Mucosa of rectum (tissue), 2 donors: ENCODE results near the gene YPEL1.
"Not testable (repeated sequence)": the region's sequence is repeated elsewhere in the genome, so short reads cannot be mapped to it uniquely, and the experiment has no call there.

Experiments used
- H3K27ac ChIP-seq, 2 donors: one replicate each; pipeline ENCODE4 v1.7.0; 2013; ENCODE audit warnings: inconsistent platforms in 2 of 2, low read depth in 2 of 2, low read length in 2 of 2
- H3K27me3 ChIP-seq, 2 donors: one replicate each; pipeline ENCODE4 v1.7.0; 2013; ENCODE audit warnings: low read length in 2 of 2; ENCODE audit not compliant: control insufficient read depth in 2 of 2, insufficient read depth in 2 of 2
- H3K36me3 ChIP-seq, 2 donors: one replicate each; pipeline ENCODE4 v1.7.0; 2013; ENCODE audit warnings: low read length in 2 of 2; ENCODE audit not compliant: control insufficient read depth in 2 of 2, insufficient read depth in 2 of 2
- H3K4me1 ChIP-seq, 2 donors: one replicate each; pipeline ENCODE4 v1.7.0; 2013; ENCODE audit warnings: low read length in 2 of 2, mild to moderate bottlenecking in 1 of 2; ENCODE audit not compliant: control insufficient read depth in 2 of 2, insufficient read depth in 2 of 2
- H3K4me3 ChIP-seq, 2 donors: one replicate each; pipeline ENCODE4 v1.7.0; 2013; ENCODE audit warnings: low read length in 2 of 2
- H3K9ac ChIP-seq, 2 donors: one replicate each; pipeline ENCODE4 v1.7.0; 2013; ENCODE audit warnings: low read length in 2 of 2, low read depth in 1 of 2, mild to moderate bottlenecking in 1 of 2
- H3K9me3 ChIP-seq, 2 donors: one replicate each; pipeline ENCODE4 v1.7.0; 2013; ENCODE audit warnings: low read length in 2 of 2; ENCODE audit not compliant: control insufficient read depth in 2 of 2
- donor health status: healthy.
- donor health status: Normal muscosa, but diverticular disease.

The YPEL1 gene

DNA sequence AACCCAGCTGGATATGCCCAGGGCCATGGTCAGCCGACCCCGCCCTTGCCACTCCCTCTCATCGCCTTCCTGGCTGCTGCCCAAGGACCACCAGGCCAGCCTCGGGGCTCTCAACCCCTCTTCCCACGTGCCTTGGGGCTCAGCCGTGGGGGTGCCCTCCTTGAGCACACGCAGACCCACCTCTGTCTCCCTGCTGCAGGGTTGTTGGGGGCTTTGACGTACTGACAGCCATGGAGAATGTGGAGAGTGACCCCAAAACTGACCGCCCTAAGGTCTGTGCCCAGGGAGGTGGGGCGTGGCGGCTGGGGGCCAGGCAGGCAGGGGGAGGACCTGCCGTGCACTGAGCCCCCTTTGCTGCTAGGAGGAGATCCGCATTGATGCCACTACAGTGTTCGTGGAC, 41.2 kb downstream of the YPEL1 start:
- peaks cover 0 to 3% of the 10 kb centered on the region in 2 donors for H3K4me1 ChIP-seq
- peaks cover 49 to 64% of the 10 kb centered on the region in 2 donors for H3K36me3 ChIP-seq

GRCh38 chr22:21693999-21694341, 41.6 kb downstream of the YPEL1 start:
- Histone ChIP-seq H3K9ac (no peak overlapping the region), H3K4me1 (peaks cover 0 to 3% of the 10 kb centered on the region in 2 donors), H3K4me3 (no peak overlapping the region), H3K27me3 (no peaks in the 10 kb centered on the region), H3K36me3 (peaks cover 52 to 64% of the 10 kb centered on the region in 2 donors), H3K27ac (no peak overlapping the region), H3K9me3 (no peaks in the 10 kb centered on the region)

More for the DNA sequence above, 41.2 kb downstream of the YPEL1 start:
- Histone ChIP-seq H3K4me3 (no peak overlapping the region), H3K9ac (no peak overlapping the region), H3K9me3 (no peaks in the 10 kb centered on the region), H3K27ac (no peak overlapping the region), H3K27me3 (no peaks in the 10 kb centered on the region)

DNA sequence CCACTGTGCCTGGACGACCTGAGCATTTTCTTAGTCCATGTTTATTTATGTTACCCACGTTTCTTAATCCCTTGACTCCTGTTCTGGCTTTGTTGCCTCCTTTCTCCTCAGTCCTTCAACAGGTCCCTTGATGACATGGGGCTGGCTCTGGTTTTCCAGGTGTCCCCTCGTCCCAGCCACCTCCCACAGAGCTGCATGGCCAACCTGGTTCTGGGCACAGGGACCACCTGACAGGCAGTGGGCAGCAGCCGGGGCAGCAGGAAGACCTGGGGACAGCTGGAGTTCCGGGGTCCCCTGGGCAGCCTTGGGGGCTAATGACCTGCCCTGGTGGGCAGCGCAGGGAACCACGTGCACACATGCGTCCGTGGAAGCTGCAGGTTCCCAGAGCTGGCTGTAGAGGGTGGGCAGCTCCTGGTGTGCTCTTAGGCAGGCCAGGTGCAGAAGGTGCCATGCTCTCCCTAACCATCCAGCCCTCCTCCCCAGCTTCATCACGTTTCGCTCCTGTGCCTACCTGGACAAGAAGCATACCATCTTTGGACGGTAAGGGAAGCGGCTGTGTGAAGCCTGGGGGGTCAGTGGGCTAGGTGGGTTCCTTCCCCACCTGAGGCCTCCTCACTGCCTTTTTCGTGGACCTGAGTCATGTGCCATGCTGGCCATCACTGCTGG, 42.1 kb downstream of the YPEL1 start:
- H3K9me3 ChIP-seq: no peaks in the 10 kb centered on the region
- H3K27me3 ChIP-seq: no peaks in the 10 kb centered on the region
- H3K36me3 ChIP-seq: peaks cover 56 to 60% of the 10 kb centered on the region in 2 donors
- no peak overlapping the region for H3K9ac ChIP-seq
- no peak overlapping the region for H3K27ac ChIP-seq
- no peak overlapping the region for H3K4me3 ChIP-seq
- peaks cover 0 to 3% of the 10 kb centered on the region in 2 donors for H3K4me1 ChIP-seq

DNA sequence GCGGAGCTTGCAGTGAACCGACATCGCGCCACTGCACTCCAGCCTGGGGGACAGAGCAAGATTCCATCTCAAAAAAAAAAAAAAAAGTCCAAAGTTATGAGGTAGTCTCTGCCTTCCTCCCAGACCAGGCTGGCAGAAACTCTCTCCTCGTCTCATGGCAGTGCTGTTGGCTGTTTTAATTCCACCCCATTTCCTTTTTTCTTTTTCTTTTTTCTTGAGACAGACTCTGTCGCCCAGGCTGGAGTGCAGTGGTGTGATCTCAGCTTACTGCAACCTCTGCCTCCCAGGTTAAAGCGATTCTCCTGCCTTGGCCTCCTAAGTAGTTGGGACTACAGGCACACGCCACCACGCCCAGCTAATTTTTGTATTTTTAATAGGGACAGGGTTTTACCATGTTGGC, 42.7 kb downstream of the YPEL1 start:
- H3K9me3 ChIP-seq, H3K4me1 ChIP-seq, H3K27ac ChIP-seq, H3K27me3 ChIP-seq, H3K4me3 ChIP-seq, H3K9ac ChIP-seq: not testable (repeated sequence)
- H3K36me3 ChIP-seq: peaks cover 56 to 62% of the 10 kb centered on the region in 2 donors

- Histone ChIP-seq H3K27me3 (no peaks in the 10 kb centered on the region), H3K36me3 (peaks cover 52 to 58% of the 10 kb centered on the region in 2 donors), H3K9ac (no peak overlapping the region), H3K27ac (no peak overlapping the region), H3K9me3 (no peaks in the 10 kb centered on the region), H3K4me3 (no peak overlapping the region), H3K4me1 (peaks cover 0 to 3% of the 10 kb centered on the region in 2 donors)
Measured at GRCh38 chr22:21691816-21692215, 43.8 kb downstream of the YPEL1 start.

DNA sequence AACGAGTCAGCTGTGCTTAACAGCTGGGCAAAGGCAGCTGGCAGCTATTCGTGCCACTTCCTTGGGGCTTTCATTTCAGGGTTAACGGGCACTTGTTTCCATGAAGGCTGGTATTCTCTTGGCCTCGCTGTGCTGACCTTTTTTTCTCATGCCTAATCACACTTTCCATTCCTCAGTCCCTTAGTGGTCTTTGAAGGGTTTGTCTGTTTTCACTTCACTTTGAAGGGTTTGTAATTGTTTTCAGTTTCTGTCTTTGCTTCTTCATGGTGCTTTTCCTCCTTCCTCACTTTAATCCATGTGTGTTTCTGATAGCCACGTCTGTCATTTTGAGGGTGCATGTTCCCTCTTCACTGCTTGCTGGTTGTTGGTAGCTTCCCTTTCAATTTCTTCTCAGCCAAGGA, 45.2 kb downstream of the YPEL1 start:
- Histone ChIP-seq H3K4me1 (peaks cover 0 to 3% of the 10 kb centered on the region in 2 donors), H3K27me3 (no peaks in the 10 kb centered on the region), H3K36me3 (peaks cover 47 to 54% of the 10 kb centered on the region in 2 donors), H3K9me3 (no peaks in the 10 kb centered on the region), H3K27ac (no peak overlapping the region), H3K4me3 (no peak overlapping the region), H3K9ac (no peak overlapping the region)

- Histone ChIP-seq H3K4me1 (peaks cover 0 to 3% of the 10 kb centered on the region in 2 donors), H3K4me3 (no peak overlapping the region), H3K9ac (no peak overlapping the region), H3K27ac (no peak overlapping the region), H3K36me3 (peaks cover 38 to 50% of the 10 kb centered on the region in 2 donors), H3K9me3 (no peaks in the 10 kb centered on the region), H3K27me3 (no peaks in the 10 kb centered on the region)
Measured at GRCh38 chr22:21688706-21689381, 46.8 kb downstream of the YPEL1 start.

GRCh38 chr22:21688341-21688705, 47.3 kb downstream of the YPEL1 start:
- Histone ChIP-seq H3K4me1 (peaks cover 0 to 3% of the 10 kb centered on the region in 2 donors), H3K4me3 (no peak overlapping the region), H3K9me3 (no peaks in the 10 kb centered on the region), H3K36me3 (peaks cover 36 to 49% of the 10 kb centered on the region in 2 donors), H3K9ac (no peak overlapping the region), H3K27ac (no peak overlapping the region), H3K27me3 (no peaks in the 10 kb centered on the region)

GRCh38 chr22:21687685-21688259, 47.8 kb downstream of the YPEL1 start:
- Histone ChIP-seq H3K9me3 (no peaks in the 10 kb centered on the region), H3K27me3 (no peaks in the 10 kb centered on the region), H3K36me3 (peaks cover 41 to 53% of the 10 kb centered on the region in 2 donors), H3K9ac (no peak overlapping the region), H3K4me3 (no peak overlapping the region), H3K4me1 (peaks cover 0 to 3% of the 10 kb centered on the region in 2 donors), H3K27ac (no peak overlapping the region)

GRCh38 chr22:21686634-21687393, 48.8 kb downstream of the YPEL1 start:
- Histone ChIP-seq H3K36me3 (peaks cover 49 to 59% of the 10 kb centered on the region in 2 donors), H3K4me1 (peaks cover 0 to 3% of the 10 kb centered on the region in 2 donors), H3K27me3 (no peaks in the 10 kb centered on the region), H3K4me3 (no peak overlapping the region), H3K9ac (no peak overlapping the region), H3K9me3 (no peaks in the 10 kb centered on the region), H3K27ac (no peak overlapping the region)
